OCI-LY3 (cell line): Measurements from ENCODE around the gene TMEM59.
"Not testable (repeated sequence)": the region's sequence is repeated elsewhere in the genome, so short reads cannot be mapped to it uniquely, and the experiment has no call there.

ENCODE experiments used
- H2AFZ ChIP-seq: fragments of 200-600, 300-600 bp; shearing (Covaris generic); 2 replicates; pipeline ENCODE4 v1.6.0; 2014; ENCODE audit warnings: antibody characterized with exemption, low read depth, low read length
- H3K27ac ChIP-seq: fragments of 200-600, 300-600 bp; sonication (generic); 2 replicates; pipeline ENCODE4 v1.5.1; 2014; ENCODE audit warnings: mild to moderate bottlenecking, low read length, moderate library complexity, mixed read lengths
- H3K27me3 ChIP-seq: fragments of 200-600, 300-600 bp; sonication (generic); 2 replicates; pipeline ENCODE4 v1.6.1; 2014; ENCODE audit warnings: low read depth, low read length, mixed read lengths
- H3K36me3 ChIP-seq: fragments of 200-600, 300-600 bp; sonication (generic); replicated peaks from 2 replicates; pipeline ENCODE3; 2014; ENCODE audit warnings: low read depth, low read length, mixed read lengths
- H3K4me1 ChIP-seq: fragments of 300-600, 200-600 bp; sonication (generic); 2 replicates; pipeline ENCODE4 v1.6.1; 2014; ENCODE audit warnings: low read length, mixed read lengths
- H3K4me2 ChIP-seq: fragments of 200-600, 300-600 bp; sonication (generic); 2 replicates; pipeline ENCODE4 v1.6.1; 2014; ENCODE audit warnings: low read length, mixed read lengths
- H3K4me3 ChIP-seq: fragments of 300-600, 200-600 bp; sonication (generic); 2 replicates; pipeline ENCODE4 v1.5.1; 2014; ENCODE audit warnings: antibody characterized with exemption, mild to moderate bottlenecking, low read length, moderate library complexity
- H3K79me2 ChIP-seq: fragments of 300-600, 200-600 bp; shearing (Covaris generic); 2 replicates; pipeline ENCODE4 v1.6.1; 2014; ENCODE audit warnings: mild to moderate bottlenecking, low read length, mixed read lengths
- H3K9ac ChIP-seq: fragments of 300-600, 200-600 bp; shearing (Covaris generic); 2 replicates; pipeline ENCODE4 v1.6.0; 2014; ENCODE audit warnings: mild to moderate bottlenecking, low read length, moderate library complexity
- H3K9me3 ChIP-seq: fragments of 200-600, 300-600 bp; shearing (Covaris generic); 2 replicates; pipeline ENCODE4 v1.6.1; 2014; ENCODE audit warnings: low read length, mixed read lengths; ENCODE audit not compliant: insufficient read depth
- H4K20me1 ChIP-seq: fragments of 200-600, 300-600 bp; sonication (generic); 2 replicates; pipeline ENCODE4 v1.6.1; 2016; ENCODE audit warnings: low read length, mixed read lengths; ENCODE audit not compliant: insufficient read depth
- CTCF ChIP-seq: fragments of 200-600, 300-600 bp; sonication (generic); IDR thresholded peaks from 2 replicates; pipeline ENCODE4 v1.5.1; 2014; ENCODE audit warnings: antibody characterized with exemption, low read length, low read depth
- EZH2phosphoT487 ChIP-seq: fragments of 200-600 bp; shearing (Covaris generic); IDR thresholded peaks from 2 replicates; pipeline ENCODE4 v1.6.1; 2018; ENCODE audit warnings: antibody characterized with exemption, mixed run types, low read depth

The TMEM59 gene

GRCh38 chr1:54096227-54096876, 43.3 kb upstream of the TMEM59 start:
- Histone ChIP-seq H3K4me3 (no peak overlapping the region), H3K4me2 (no peak overlapping the region), H4K20me1 (no peaks in the 10 kb centered on the region), H3K9ac (no peak overlapping the region), H3K9me3 (no peaks in the 10 kb centered on the region), H3K27me3 (no peaks in the 10 kb centered on the region), H3K27ac (no peak overlapping the region), H2AFZ (no peak overlapping the region), H3K4me1 (no peaks in the 10 kb centered on the region), H3K36me3 (no peaks in the 10 kb centered on the region), H3K79me2 (no peaks in the 10 kb centered on the region)
- TF ChIP-seq CTCF (no peak), EZH2phosphoT487 (no peak)

GRCh38 chr1:54095546-54096226, 42.7 kb upstream of the TMEM59 start:
- Histone ChIP-seq H3K9ac (no peak overlapping the region), H4K20me1 (no peaks in the 10 kb centered on the region), H3K27me3 (no peaks in the 10 kb centered on the region), H2AFZ (no peak overlapping the region), H3K79me2 (no peaks in the 10 kb centered on the region), H3K36me3 (no peaks in the 10 kb centered on the region), H3K9me3 (no peaks in the 10 kb centered on the region), H3K4me1 (no peaks in the 10 kb centered on the region), H3K27ac (no peak overlapping the region), H3K4me2 (no peak overlapping the region), H3K4me3 (no peak overlapping the region)
- no peak for TF ChIP-seq CTCF
- no peak for TF ChIP-seq EZH2phosphoT487

GRCh38 chr1:54094730-54095105, 41.7 kb upstream of the TMEM59 start:
- H4K20me1 ChIP-seq, H3K36me3 ChIP-seq, H3K4me2 ChIP-seq, H3K27ac ChIP-seq, H3K9me3 ChIP-seq, H2AFZ ChIP-seq, H3K4me3 ChIP-seq, H3K79me2 ChIP-seq, H3K27me3 ChIP-seq, H3K4me1 ChIP-seq, H3K9ac ChIP-seq: not testable (repeated sequence)

- Histone ChIP-seq H2AFZ (no peak overlapping the region), H3K79me2 (no peaks in the 10 kb centered on the region), H3K4me3 (no peak overlapping the region), H3K9me3 (no peaks in the 10 kb centered on the region), H3K36me3 (no peaks in the 10 kb centered on the region), H3K4me1 (no peaks in the 10 kb centered on the region), H3K27ac (no peak overlapping the region), H3K27me3 (no peaks in the 10 kb centered on the region), H4K20me1 (no peaks in the 10 kb centered on the region), H3K4me2 (no peak overlapping the region), H3K9ac (no peak overlapping the region)
- TF ChIP-seq EZH2phosphoT487 (no peak), CTCF (no peak)
Measured at GRCh38 chr1:54094001-54094729, 41.2 kb upstream of the TMEM59 start.
